Breast epithelium (tissue), 4 donors: ENCODE measurements around the gene CCK. TPM values are rescaled to one million over a fixed set of nuclear protein-coding genes. Genes with fewer than 3 reads are reported as not detected.

Source experiments
- DNase-seq, 2 donors: peaks; one replicate each; pipeline ENCODE4 v3.0.0-alpha.2; 2019; ENCODE audit warnings: low spot score in 2 of 2
- H3K27ac ChIP-seq, 2 donors: fragments of 200-600 bp; sonication (generic) in 1 of 2; one replicate each; pipeline ENCODE4 v1.5.1; 2016 to 2019; ENCODE audit warnings: mild to moderate bottlenecking in 1 of 2
- H3K27me3 ChIP-seq, 2 donors: fragments of 200-600 bp; sonication (generic) in 1 of 2; one replicate each; pipeline versions ENCODE4 v1.5.1 to v1.6.0; 2017 to 2019; ENCODE audit warnings: control low read depth in 1 of 2, mild to moderate bottlenecking in 1 of 2
- H3K36me3 ChIP-seq: fragments of 200-600 bp; one replicate; pipeline ENCODE4 v1.5.1; 2019
- H3K4me1 ChIP-seq, 2 donors: fragments of 200-600 bp; sonication (generic); one replicate each; pipeline ENCODE4 v1.5.1; 2016 to 2019; ENCODE audit warnings: control low read depth in 1 of 2
- H3K4me3 ChIP-seq, 3 donors: fragments of 200-600 bp; sonication (generic); 1 replicate in 2 of 3; 2 replicates in 1 of 3; pipeline ENCODE4 v1.5.1; 2016 to 2019; ENCODE audit warnings: mild to moderate bottlenecking in 3 of 3, moderate library complexity in 2 of 3
- H3K9me3 ChIP-seq, 2 donors: fragments of 200-600 bp; sonication (generic) in 1 of 2; one replicate each; pipeline ENCODE4 v1.5.1; 2016 to 2019; ENCODE audit warnings: control low read depth in 1 of 2
- CTCF ChIP-seq, 3 donors: fragments of 450-650 bp; IDR thresholded peaks; one replicate each; pipeline ENCODE4 v1.5.1; 2016 to 2017; ENCODE audit warnings: antibody characterized with exemption in 3 of 3, mild to moderate bottlenecking in 3 of 3, moderate library complexity in 3 of 3
- POLR2A ChIP-seq: fragments of 450-650 bp; IDR thresholded peaks from one replicate; pipeline ENCODE4 v1.6.1; 2016; ENCODE audit warnings: antibody characterized with exemption, mild to moderate bottlenecking, moderate library complexity
- POLR2AphosphoS5 ChIP-seq, 3 donors: sonication (generic); formaldehyde crosslinking; IDR thresholded peaks; one replicate each; pipeline ENCODE4 v1.6.1; 2017; ENCODE audit warnings: antibody characterized with exemption in 3 of 3
- intact Hi-C: fragments of 100-400 bp; cut with DNase I; formaldehyde crosslinking; loops from one replicate; pipeline ENCODE4 v1.15.1; 2023; ENCODE audit warnings: low total_unique reads
- total RNA-seq, 3 donors: library from RNA; depleted of rRNA; stranded (reverse); fragments of >200 nt; gene quantifications; one replicate each; pipeline ENCODE4 v1.1.0, GENCODE V29; 2016

The CCK gene
- total RNA-seq, 3 donors from 2014 or later, result not detected

GRCh38 chr3:42302924-42303634 is 37.1 kb upstream of the CCK start:
- no peaks in the 10 kb centered on the region for H3K27me3 ChIP-seq
- intact Hi-C loops, result no loop called here
- H3K4me3 ChIP-seq, result no peak overlapping the region
- no peaks in the 10 kb centered on the region for H3K4me1 ChIP-seq
- DNase-seq, result no peak
- TF ChIP-seq POLR2A (no peak), CTCF (IDR thresholded peaks at IDR 0.05) (no peak), POLR2AphosphoS5 (IDR thresholded peaks at IDR 0.05) (no peak)
- no peaks in the 10 kb centered on the region for H3K9me3 ChIP-seq
- H3K36me3 ChIP-seq, result no peaks in the 10 kb centered on the region
- H3K27ac ChIP-seq, result no peak overlapping the region

GRCh38 chr3:42301446-42302175 is 35.6 kb upstream of the CCK start:
- H3K36me3 ChIP-seq, result no peaks in the 10 kb centered on the region
- intact Hi-C loops, result no loop called here
- H3K27ac ChIP-seq, result no peak overlapping the region
- DNase-seq, result no peak
- H3K4me3 ChIP-seq, result no peak overlapping the region
- no peaks in the 10 kb centered on the region for H3K4me1 ChIP-seq
- H3K27me3 ChIP-seq, result no peaks in the 10 kb centered on the region
- TF ChIP-seq POLR2AphosphoS5 (IDR thresholded peaks at IDR 0.05), result no peak
- TF ChIP-seq CTCF (IDR thresholded peaks at IDR 0.05), result no peak
- no peak for TF ChIP-seq POLR2A
- H3K9me3 ChIP-seq, result no peaks in the 10 kb centered on the region

- Histone ChIP-seq H3K27ac (no peak overlapping the region), H3K4me3 (no peak overlapping the region), H3K27me3 (no peaks in the 10 kb centered on the region), H3K4me1 (no peaks in the 10 kb centered on the region), H3K36me3 (no peaks in the 10 kb centered on the region), H3K9me3 (no peaks in the 10 kb centered on the region)
- TF ChIP-seq POLR2AphosphoS5 (IDR thresholded peaks at IDR 0.05) (no peak), POLR2A (no peak), CTCF (IDR thresholded peaks at IDR 0.05) (no peak)
- intact Hi-C loops, result no loop called here
- DNase-seq, result no peak
Observed at GRCh38 chr3:42300778-42301177, 34.8 kb upstream of the CCK start.

- TF ChIP-seq CTCF (IDR thresholded peaks at IDR 0.05) (no peak), POLR2AphosphoS5 (IDR thresholded peaks at IDR 0.05) (no peak)
- Histone ChIP-seq H3K9me3 (no peaks in the 10 kb centered on the region), H3K27ac (no peak overlapping the region), H3K27me3 (no peaks in the 10 kb centered on the region), H3K36me3 (no peaks in the 10 kb centered on the region), H3K4me3 (no peak overlapping the region), H3K4me1 (no peaks in the 10 kb centered on the region)
- no peak for DNase-seq
- intact Hi-C loops, result no loop called here
Observed at GRCh38 chr3:42300013-42300412, 34.0 kb upstream of the CCK start.

- no peak for DNase-seq
- TF ChIP-seq POLR2A, result no peak
- no peak for TF ChIP-seq CTCF (IDR thresholded peaks at IDR 0.05)
- TF ChIP-seq POLR2AphosphoS5 (IDR thresholded peaks at IDR 0.05), result no peak
- no peaks in the 10 kb centered on the region for H3K4me1 ChIP-seq
- no peak overlapping the region for H3K27ac ChIP-seq
- no peaks in the 10 kb centered on the region for H3K27me3 ChIP-seq
- intact Hi-C loops, result no loop called here
- no peaks in the 10 kb centered on the region for H3K9me3 ChIP-seq
- H3K36me3 ChIP-seq, result no peaks in the 10 kb centered on the region
- no peak overlapping the region for H3K4me3 ChIP-seq
Observed at GRCh38 chr3:42298259-42298658, 32.3 kb upstream of the CCK start.
